ENCODE results near the gene GTF2F2. TPM values are rescaled to one million over a fixed set of nuclear protein-coding genes. Genes with fewer than 3 reads are reported as not detected.
"Not testable (repeated sequence)": the region's sequence is repeated elsewhere in the genome, so short reads cannot be mapped to it uniquely, and the experiment has no call there.

GTF2F2 gene
- total and polyA plus RNA-seq, 7 donors = 18.5 to 32.7 (median 28.5) TPM

- 46 to 75% methylated on average over 1 of the region's 1 CpG for WGBS, 2 donors
- peaks cover 0 to 27% (median 23%) of the 10 kb centered on the region in 4 donors for H3K4me1 ChIP-seq
- no peaks in the 10 kb centered on the region for H3K27me3 ChIP-seq
- intact Hi-C loops (cut with DNase I) = loop anchor here (5.0 kb wide), 1 partner anchor 35 kb away; no protein-coding TSS in a partner anchor
- H3K27ac ChIP-seq = peak overlapping the region in 3 of 4 donors; percentile 64 to 74 (median 71)
- H3K4me3 ChIP-seq = no peak overlapping the region
- TF ChIP-seq POLR2A (IDR thresholded peaks at IDR 0.05) (no peak), EP300 (IDR thresholded peaks at IDR 0.05) (no peak), POLR2AphosphoS5 (IDR thresholded peaks at IDR 0.05) (no peak)
- TF ChIP-seq, protein P1, sequence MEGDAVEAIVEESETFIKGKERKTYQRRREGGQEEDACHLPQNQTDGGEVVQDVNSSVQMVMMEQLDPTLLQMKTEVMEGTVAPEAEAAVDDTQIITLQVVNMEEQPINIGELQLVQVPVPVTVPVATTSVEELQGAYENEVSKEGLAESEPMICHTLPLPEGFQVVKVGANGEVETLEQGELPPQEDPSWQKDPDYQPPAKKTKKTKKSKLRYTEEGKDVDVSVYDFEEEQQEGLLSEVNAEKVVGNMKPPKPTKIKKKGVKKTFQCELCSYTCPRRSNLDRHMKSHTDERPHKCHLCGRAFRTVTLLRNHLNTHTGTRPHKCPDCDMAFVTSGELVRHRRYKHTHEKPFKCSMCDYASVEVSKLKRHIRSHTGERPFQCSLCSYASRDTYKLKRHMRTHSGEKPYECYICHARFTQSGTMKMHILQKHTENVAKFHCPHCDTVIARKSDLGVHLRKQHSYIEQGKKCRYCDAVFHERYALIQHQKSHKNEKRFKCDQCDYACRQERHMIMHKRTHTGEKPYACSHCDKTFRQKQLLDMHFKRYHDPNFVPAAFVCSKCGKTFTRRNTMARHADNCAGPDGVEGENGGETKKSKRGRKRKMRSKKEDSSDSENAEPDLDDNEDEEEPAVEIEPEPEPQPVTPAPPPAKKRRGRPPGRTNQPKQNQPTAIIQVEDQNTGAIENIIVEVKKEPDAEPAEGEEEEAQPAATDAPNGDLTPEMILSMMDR (IDR thresholded peaks at IDR 0.05) = no peak
- H3K9me3 ChIP-seq = no peaks in the 10 kb centered on the region
- DNase-seq = no peak
- no peaks in the 10 kb centered on the region for H3K36me3 ChIP-seq
These were observed 122.2 kb downstream of the GTF2F2 start for GRCh38 chr13:45242524-45242923.

GRCh38 chr13:45243077-45243476 lies 122.8 kb downstream of the GTF2F2 start:
- Histone ChIP-seq H3K36me3 (no peaks in the 10 kb centered on the region), H3K27ac (peak overlapping the region in 3 of 4 donors; percentile 64 to 74 (median 71))
- 28 to 74% methylated on average over 8 of the region's 8 CpGs for WGBS, 2 donors

GRCh38 chr13:45244736-45245135 lies 124.4 kb downstream of the GTF2F2 start:
- Histone ChIP-seq H3K4me1 (peaks cover 0 to 38% (median 23%) of the 10 kb centered on the region in 4 donors), H3K27ac (peak overlapping the region in 1 of 4 donors; percentile 74)
- H3K27me3 ChIP-seq, H3K36me3 ChIP-seq, DNase-seq, H3K9me3 ChIP-seq, H3K4me3 ChIP-seq: not testable (repeated sequence)
- 95% methylated on average over 7 of the region's 7 CpGs for WGBS, 2 donors
- intact Hi-C loops (cut with DNase I) = loop anchor here (5.0 kb wide), 1 partner anchor 37 kb away; no protein-coding TSS in a partner anchor

More at GRCh38 chr13:45243077-45243476, 122.8 kb downstream of the GTF2F2 start:
- H3K9me3 ChIP-seq = no peaks in the 10 kb centered on the region
- intact Hi-C loops (cut with DNase I) = loop anchor here (5.0 kb wide), 1 partner anchor 36 kb away; no protein-coding TSS in a partner anchor
- DNase-seq = no peak
- no peak for TF ChIP-seq EP300 (IDR thresholded peaks at IDR 0.05)
- no peak for TF ChIP-seq POLR2AphosphoS5 (IDR thresholded peaks at IDR 0.05)
- TF ChIP-seq, protein P1 (IDR thresholded peaks at IDR 0.05) = no peak
- TF ChIP-seq POLR2A (IDR thresholded peaks at IDR 0.05) = no peak
- H3K4me1 ChIP-seq = peaks cover 0 to 27% (median 23%) of the 10 kb centered on the region in 4 donors
- H3K4me3 ChIP-seq = no peak overlapping the region
- no peaks in the 10 kb centered on the region for H3K27me3 ChIP-seq

GRCh38 chr13:45249662-45250061 lies 129.4 kb downstream of the GTF2F2 start:
- Histone ChIP-seq H3K4me3 (no peak overlapping the region), H3K27ac (no peak overlapping the region), H3K4me1 (peaks cover 0 to 37% (median 14%) of the 10 kb centered on the region in 4 donors), H3K9me3 (no peaks in the 10 kb centered on the region), H3K36me3 (peaks cover 0 to 20% (median 3%) of the 10 kb centered on the region in 4 donors), H3K27me3 (no peaks in the 10 kb centered on the region)
- intact Hi-C loops (cut with DNase I) = no loop called here
- TF ChIP-seq, protein P1 (IDR thresholded peaks at IDR 0.05) = no peak
- TF ChIP-seq POLR2AphosphoS5 (IDR thresholded peaks at IDR 0.05) (no peak), POLR2A (IDR thresholded peaks at IDR 0.05) (no peak), EP300 (IDR thresholded peaks at IDR 0.05) (no peak)
- DNase-seq = no peak
- 92 to 94% methylated on average over 3 of the region's 3 CpGs for WGBS, 2 donors

DNA sequence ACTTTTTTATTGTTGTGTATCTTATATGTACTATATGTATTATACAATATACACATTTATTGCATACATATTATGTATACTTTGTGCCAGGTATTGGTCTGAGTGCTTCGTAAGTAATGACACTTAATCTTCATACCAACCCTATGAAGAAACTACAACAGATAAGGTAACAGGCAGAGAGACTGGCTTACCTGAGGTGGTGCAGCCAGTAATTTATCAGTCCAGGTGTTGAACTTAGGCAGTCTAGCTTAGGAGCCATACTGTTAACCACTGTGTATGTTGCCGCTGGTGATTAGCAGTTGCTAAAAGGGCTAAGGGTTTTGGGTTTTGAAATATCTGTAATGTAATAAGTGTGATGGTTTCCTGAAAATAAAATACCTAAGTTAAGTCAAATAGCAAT lies 134.1 kb downstream of the GTF2F2 start:
- H3K27ac ChIP-seq = no peak overlapping the region
- H3K36me3 ChIP-seq = peaks cover 0 to 20% (median 3%) of the 10 kb centered on the region in 4 donors
- no peak overlapping the region for H3K4me3 ChIP-seq
- H3K4me1 ChIP-seq = peaks cover 0 to 68% (median 34%) of the 10 kb centered on the region in 4 donors
- 60 to 84% methylated on average over 2 of the region's 2 CpGs for WGBS, 2 donors
- DNase-seq = no peak
- intact Hi-C loops (cut with DNase I) = no loop called here
- no peaks in the 10 kb centered on the region for H3K27me3 ChIP-seq
- H3K9me3 ChIP-seq = no peaks in the 10 kb centered on the region
- TF ChIP-seq POLR2A (IDR thresholded peaks at IDR 0.05) (no peak), EP300 (IDR thresholded peaks at IDR 0.05) (no peak), POLR2AphosphoS5 (IDR thresholded peaks at IDR 0.05) (no peak)
- TF ChIP-seq, protein P1 (IDR thresholded peaks at IDR 0.05) = no peak
